Endothelial cell of umbilical vein (primary cell): Measurements from ENCODE around the gene LUZP4. TPM values are rescaled to one million over a fixed set of nuclear protein-coding genes. Genes with fewer than 3 reads are reported as not detected.

Source experiments
- BruUV-seq: library from RNA; stranded (reverse); fragments of 400-500 nt; replicated peaks from 2 replicates; lab custom pipeline; 2021; lab: Mats Ljungman, UMichigan
- CTCF ChIA-PET: fragments of 300-600, 350-600 bp; sonication (Branson Sonifier 250); formaldehyde crosslinking; loops from one replicate; lab custom pipeline; 2021; ENCODE audit warnings: antibody characterized with exemption, inconsistent platforms; lab: Charles Lee
- POLR2A ChIA-PET: fragments of 300-600, 350-600 bp; sonication (Branson Sonifier 250); formaldehyde crosslinking; loops from one replicate; lab custom pipeline; 2021; ENCODE audit warnings: antibody characterized with exemption, inconsistent platforms; lab: Charles Lee
- DNase-seq: peaks from one replicate; pipeline ENCODE4 v3.0.0-alpha.2; 2011; ENCODE audit warnings: low read depth, low spot score
- FAIRE-seq: peaks from 2 replicates; lab custom pipeline; 2011; peaks lifted over from hg19 to GRCh38; lab: Jason Lieb, UNC
- H2AFZ ChIP-seq: 2 replicates; pipeline ENCODE4 v1.6.0; 2012; ENCODE audit warnings: low read depth, low read length, control low read depth, inconsistent platforms
- H3K27ac ChIP-seq: 2 replicates; pipeline ENCODE4 v1.5.1; 2011; ENCODE audit warnings: low read depth, mild to moderate bottlenecking, control low read depth, low read length, moderate library complexity; ENCODE audit not compliant: insufficient read depth
- H3K27me3 ChIP-seq, 2 experiments: 2 replicates each; pipeline versions ENCODE4 v1.6.0 to v1.6.1; 2011; ENCODE audit warnings: low read length in 2 of 2, mixed read lengths in 1 of 2; ENCODE audit not compliant: control insufficient read depth in 2 of 2, insufficient read depth in 2 of 2
- H3K36me3 ChIP-seq, 2 experiments: 2 replicates in 1 of 2; 3 replicates in 1 of 2; pipeline ENCODE4 v1.5.1; 2011; ENCODE audit warnings: low read length in 2 of 2, mild to moderate bottlenecking in 1 of 2, moderate library complexity in 1 of 2; ENCODE audit not compliant: control insufficient read depth in 2 of 2, insufficient read depth in 2 of 2; ENCODE audit errors: extremely low read depth in 1 of 2
- H3K4me1 ChIP-seq: 3 replicates; pipeline ENCODE4 v1.5.1; 2011; ENCODE audit warnings: mild to moderate bottlenecking, low read length; ENCODE audit not compliant: control insufficient read depth, insufficient read depth; ENCODE audit errors: extremely low read depth
- H3K4me2 ChIP-seq: 2 replicates; pipeline ENCODE4 v1.6.1; 2011; ENCODE audit warnings: low read length, control low read depth, mixed read lengths; ENCODE audit not compliant: insufficient read depth
- H3K4me3 ChIP-seq, 3 experiments: fragments of 200-600 bp in 1 of 3; sonication (generic), shearing (Covaris generic) in 1 of 3; replicated peaks in 1 of 3; 2 replicates each; pipeline ENCODE4 v1.5.1; 2011 to 2016; ENCODE audit warnings: control low read depth in 3 of 3, low read length in 3 of 3, mild to moderate bottlenecking in 2 of 3, inconsistent platforms in 1 of 3, low read depth in 1 of 3, moderate library complexity in 1 of 3; ENCODE audit not compliant: insufficient read depth in 1 of 3
- H3K79me2 ChIP-seq: 2 replicates; pipeline ENCODE4 v1.6.0; 2012; ENCODE audit warnings: low read length, inconsistent platforms; ENCODE audit not compliant: control insufficient read depth, insufficient read depth
- H3K9ac ChIP-seq: replicated peaks from 2 replicates; pipeline ENCODE3; 2011; ENCODE audit warnings: low read length, control low read depth; ENCODE audit not compliant: insufficient read depth; ENCODE audit errors: extremely low read depth
- H3K9me1 ChIP-seq: replicated peaks from 3 replicates; pipeline ENCODE4 v1.6.0; 2011; ENCODE audit warnings: mild to moderate bottlenecking, low read length; ENCODE audit not compliant: control insufficient read depth, insufficient read depth; ENCODE audit errors: extremely low read depth
- H3K9me3 ChIP-seq: replicated peaks from 2 replicates; pipeline ENCODE4 v1.5.1; 2012; ENCODE audit warnings: low read length, inconsistent platforms; ENCODE audit not compliant: control insufficient read depth, insufficient read depth
- H4K20me1 ChIP-seq: replicated peaks from 2 replicates; pipeline ENCODE3; 2011; ENCODE audit warnings: mild to moderate bottlenecking, low read length; ENCODE audit not compliant: control insufficient read depth, insufficient read depth; ENCODE audit errors: extremely low read depth
- FOS ChIP-seq: IDR thresholded peaks from 2 replicates; pipeline ENCODE4 v1.6.1; 2011; ENCODE audit warnings: mild to moderate bottlenecking, low read length, moderate library complexity, borderline replicate concordance; ENCODE audit not compliant: insufficient read depth
- GATA2 ChIP-seq: IDR thresholded peaks from 2 replicates; pipeline ENCODE4 v1.7.0; 2011; ENCODE audit warnings: low read depth, mild to moderate bottlenecking, moderate library complexity, mixed read lengths, low read length; ENCODE audit not compliant: insufficient read length, insufficient read depth
- POLR2A ChIP-seq: IDR thresholded peaks from 2 replicates; pipeline ENCODE4 v1.6.1; 2012; ENCODE audit warnings: low read depth, mild to moderate bottlenecking, control low read depth, low read length
- POLR2AphosphoS5 ChIP-seq: IDR thresholded peaks from 2 replicates; pipeline ENCODE4 v1.6.1; 2012; ENCODE audit warnings: low read depth, mild to moderate bottlenecking, control low read depth, low read length, moderate library complexity; ENCODE audit not compliant: insufficient read depth
- dilution Hi-C: fragments of 300-500 bp; cut with MboI; formaldehyde crosslinking; loops from one replicate; pipeline ENCODE4 v1.15.0; 2019; ENCODE audit warnings: low sequenced_read_pairs; ENCODE audit not compliant: extremely low pct_ligation_motif_present
- intact Hi-C: fragments of 100-400 bp; cut with micrococcal nuclease; formaldehyde crosslinking; loops from one replicate; pipeline ENCODE4 v1.10.0; 2022
- polyA plus RNA-seq, 4 experiments: library from polyadenylated mRNA; depleted of rRNA in 3 of 4; stranded (reverse) in 3 of 4; unstranded in 1 of 4; fragments of >200 nt; gene quantifications; 2 replicates each; pipeline versions ENCODE4 v1.2.1 to v1.2.3, GENCODE V29; 2011 to 2012; ENCODE audit warnings: missing spikeins in 1 of 4
- total RNA-seq: library from RNA; stranded (reverse); gene quantifications from 2 replicates; pipeline ENCODE4 v1.2.3, GENCODE V29; 2021
- TF ChIP-seq, protein P1 (sequence below): IDR thresholded peaks from 2 replicates; pipeline ENCODE4 v1.6.1; 2011; ENCODE audit not compliant: insufficient read depth, insufficient read length
- TF ChIP-seq, protein P2 (sequence below), 2 donors: IDR thresholded peaks; 1 replicate in 1 of 2; 2 replicates in 1 of 2; pipeline ENCODE4 v1.5.1; 2011; ENCODE audit warnings: low read length in 2 of 2, mild to moderate bottlenecking in 2 of 2, moderate library complexity in 2 of 2, control low read depth in 1 of 2, inconsistent platforms in 1 of 2, low read depth in 1 of 2; ENCODE audit not compliant: insufficient read depth in 1 of 2; ENCODE audit errors: extremely low read depth in 1 of 2

LUZP4 gene
- total and polyA plus RNA-seq, 2 donors (not counting 3 experiments of a cell fraction or from before 2014, with no cell fraction given): not detected

DNA sequence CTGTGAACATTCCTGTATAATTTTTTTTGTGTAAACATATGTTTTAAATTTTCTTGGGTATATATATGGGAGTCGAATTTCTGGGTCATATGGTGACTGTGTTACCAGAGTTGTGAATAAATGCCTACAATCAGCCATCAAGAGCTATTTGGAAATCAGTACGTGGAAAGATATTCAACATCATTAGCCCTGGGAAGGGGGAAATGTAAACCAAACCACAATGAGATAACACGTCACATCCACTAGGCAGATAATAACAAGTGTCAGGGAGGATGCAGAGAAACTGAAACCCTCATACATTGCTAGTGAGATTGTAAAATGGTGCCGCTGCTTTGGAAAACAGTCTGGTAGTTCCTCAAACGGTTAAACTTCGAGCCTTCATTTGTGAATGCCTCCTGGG is 43.9 kb downstream of the LUZP4 start:
- Histone ChIP-seq H4K20me1 (no peaks in the 10 kb centered on the region), H3K79me2 (no peaks in the 10 kb centered on the region), H3K27ac (no peak overlapping the region), H3K36me3 (no peaks in the 10 kb centered on the region), H3K9me3 (no peaks in the 10 kb centered on the region), H3K9ac (no peak overlapping the region), H3K4me2 (no peak overlapping the region), H3K4me1 (no peaks in the 10 kb centered on the region), H3K27me3 (no peaks in the 10 kb centered on the region), H3K9me1 (no peaks in the 10 kb centered on the region), H2AFZ (no peak overlapping the region), H3K4me3 (no peak overlapping the region)
- TF ChIP-seq GATA2 (no peak), FOS (no peak), POLR2AphosphoS5 (no peak), POLR2A (no peak)
- TF ChIP-seq, protein P1, sequence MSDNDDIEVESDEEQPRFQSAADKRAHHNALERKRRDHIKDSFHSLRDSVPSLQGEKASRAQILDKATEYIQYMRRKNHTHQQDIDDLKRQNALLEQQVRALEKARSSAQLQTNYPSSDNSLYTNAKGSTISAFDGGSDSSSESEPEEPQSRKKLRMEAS: no peak
- TF ChIP-seq, protein P2, sequence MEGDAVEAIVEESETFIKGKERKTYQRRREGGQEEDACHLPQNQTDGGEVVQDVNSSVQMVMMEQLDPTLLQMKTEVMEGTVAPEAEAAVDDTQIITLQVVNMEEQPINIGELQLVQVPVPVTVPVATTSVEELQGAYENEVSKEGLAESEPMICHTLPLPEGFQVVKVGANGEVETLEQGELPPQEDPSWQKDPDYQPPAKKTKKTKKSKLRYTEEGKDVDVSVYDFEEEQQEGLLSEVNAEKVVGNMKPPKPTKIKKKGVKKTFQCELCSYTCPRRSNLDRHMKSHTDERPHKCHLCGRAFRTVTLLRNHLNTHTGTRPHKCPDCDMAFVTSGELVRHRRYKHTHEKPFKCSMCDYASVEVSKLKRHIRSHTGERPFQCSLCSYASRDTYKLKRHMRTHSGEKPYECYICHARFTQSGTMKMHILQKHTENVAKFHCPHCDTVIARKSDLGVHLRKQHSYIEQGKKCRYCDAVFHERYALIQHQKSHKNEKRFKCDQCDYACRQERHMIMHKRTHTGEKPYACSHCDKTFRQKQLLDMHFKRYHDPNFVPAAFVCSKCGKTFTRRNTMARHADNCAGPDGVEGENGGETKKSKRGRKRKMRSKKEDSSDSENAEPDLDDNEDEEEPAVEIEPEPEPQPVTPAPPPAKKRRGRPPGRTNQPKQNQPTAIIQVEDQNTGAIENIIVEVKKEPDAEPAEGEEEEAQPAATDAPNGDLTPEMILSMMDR (IDR thresholded peaks at IDR 0.05; ENCODE audit: extremely low read depth in 1 of 2, insufficient read depth in 1 of 2, low read depth in 1 of 2, low read length in 2 of 2): no peak
- dilution Hi-C loops (no loop called here), intact Hi-C loops (no loop called here)
- FAIRE-seq: peak; percentile 61
- ChIA-PET POLR2A (no interaction called here), CTCF (interaction anchor here (5.9 kb wide), 1 partner anchor 347 kb away, joined by 53 read pairs; no protein-coding TSS in a partner anchor)
- BruUV-seq: no TSS peak
- DNase-seq: no peak
